ENCODE measurements around the gene GFAP.

DNA sequence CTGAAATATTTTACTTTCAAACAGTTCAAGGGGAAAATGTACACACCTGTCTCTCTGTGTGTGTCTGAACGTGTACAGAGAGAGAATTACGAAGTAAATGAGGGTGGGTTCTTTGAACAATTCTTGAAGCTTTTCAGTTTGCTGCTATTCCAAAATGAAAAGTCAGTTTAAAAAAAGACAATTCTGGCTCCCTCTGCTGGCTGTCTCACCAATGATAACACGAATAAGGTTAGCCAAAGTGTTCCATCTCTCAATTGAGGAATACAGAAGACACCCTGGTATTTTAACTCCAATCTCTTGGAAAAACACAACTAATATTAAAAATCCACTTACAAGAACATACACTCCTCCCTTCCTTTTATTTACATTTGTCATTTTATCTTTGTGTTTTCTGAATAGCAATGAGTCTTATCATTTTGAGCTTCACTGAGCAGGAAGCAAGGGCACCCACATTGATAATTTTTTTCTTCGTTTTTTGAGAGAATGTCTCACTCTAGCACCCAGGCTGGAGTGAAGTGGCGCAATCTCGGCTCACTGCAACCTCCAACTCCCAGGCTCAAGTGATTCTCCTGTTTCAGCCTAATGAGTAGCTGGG is 36.6 kb downstream of the GFAP start:
- TF ChIP-seq, protein P1, sequence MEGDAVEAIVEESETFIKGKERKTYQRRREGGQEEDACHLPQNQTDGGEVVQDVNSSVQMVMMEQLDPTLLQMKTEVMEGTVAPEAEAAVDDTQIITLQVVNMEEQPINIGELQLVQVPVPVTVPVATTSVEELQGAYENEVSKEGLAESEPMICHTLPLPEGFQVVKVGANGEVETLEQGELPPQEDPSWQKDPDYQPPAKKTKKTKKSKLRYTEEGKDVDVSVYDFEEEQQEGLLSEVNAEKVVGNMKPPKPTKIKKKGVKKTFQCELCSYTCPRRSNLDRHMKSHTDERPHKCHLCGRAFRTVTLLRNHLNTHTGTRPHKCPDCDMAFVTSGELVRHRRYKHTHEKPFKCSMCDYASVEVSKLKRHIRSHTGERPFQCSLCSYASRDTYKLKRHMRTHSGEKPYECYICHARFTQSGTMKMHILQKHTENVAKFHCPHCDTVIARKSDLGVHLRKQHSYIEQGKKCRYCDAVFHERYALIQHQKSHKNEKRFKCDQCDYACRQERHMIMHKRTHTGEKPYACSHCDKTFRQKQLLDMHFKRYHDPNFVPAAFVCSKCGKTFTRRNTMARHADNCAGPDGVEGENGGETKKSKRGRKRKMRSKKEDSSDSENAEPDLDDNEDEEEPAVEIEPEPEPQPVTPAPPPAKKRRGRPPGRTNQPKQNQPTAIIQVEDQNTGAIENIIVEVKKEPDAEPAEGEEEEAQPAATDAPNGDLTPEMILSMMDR (conservative IDR thresholded peaks at IDR 0.05 in 1 of 2, IDR thresholded peaks at IDR 0.05 in 1 of 2; ENCODE audit: low read depth in 1 of 2, low read length in 2 of 2) = peak; percentile 68 to 72
- TF ChIP-seq EZH2 (IDR thresholded peaks at IDR 0.05; ENCODE audit: low read length, missing control alignments) = no peak
